GM12878 (cell line): ENCODE results near the gene C1orf21. TPM values are rescaled to one million over a fixed set of nuclear protein-coding genes. Genes with fewer than 3 reads are reported as not detected.

Experiments
- ATAC-seq: fragments of 200-7000 bp; cut with Tn5 transposase; 3 replicates; pipeline ENCODE4 v1.9.1; 2020; ENCODE audit warnings: mild to moderate bottlenecking, moderate library complexity
- BruUV-seq: library from RNA; stranded (reverse); fragments of 400-500 nt; replicated peaks from 2 replicates; lab custom pipeline; 2021; lab: Mats Ljungman, UMichigan
- CTCF ChIA-PET: fragments of 300-600 bp; sonication (Branson Sonifier 250); formaldehyde crosslinking; extraction: SDS; loops from one replicate; lab custom pipeline; 2021; ENCODE audit warnings: inconsistent platforms; lab: Yijun Ruan, JAX
- POLR2A ChIA-PET: fragments of 350-600 bp; formaldehyde crosslinking; extraction: SDS; loops from one replicate; lab custom pipeline; 2021; ENCODE audit warnings: inconsistent platforms; lab: Charles Lee
- RAD21 ChIA-PET: fragments of 300-600 bp; sonication (Branson Sonifier 250); formaldehyde crosslinking; loops from one replicate; lab custom pipeline; 2023; ENCODE audit warnings: antibody characterized with exemption; ENCODE audit not compliant: unreplicated experiment; lab: Charles Lee
- SMC1A ChIA-PET: fragments of 300-600 bp; sonication (Branson Sonifier 250); formaldehyde crosslinking; loops from one replicate; lab custom pipeline; 2023; ENCODE audit not compliant: unreplicated experiment, uncharacterized antibody; lab: Charles Lee
- DNase-seq: peaks from one replicate; pipeline ENCODE4 v3.0.0-alpha.2; 2011; ENCODE audit warnings: low read depth, low spot score
- FAIRE-seq: peaks from 3 replicates; lab custom pipeline; 2011; peaks lifted over from hg19 to GRCh38; lab: Jason Lieb, UNC
- H2AFZ ChIP-seq: 2 replicates; pipeline ENCODE4 v1.6.0; 2011; ENCODE audit warnings: low read depth, low read length, control low read depth; ENCODE audit not compliant: control insufficient read depth
- H3K27ac ChIP-seq: 2 replicates; pipeline ENCODE4 v1.5.1; 2011; ENCODE audit warnings: control low read depth; ENCODE audit not compliant: control insufficient read depth, insufficient read depth
- H3K27me3 ChIP-seq, 2 experiments: replicated peaks in 1 of 2; 2 replicates each; pipeline versions ENCODE4 v1.6.0 to v1.6.1; 2011; ENCODE audit warnings: low read length in 1 of 2; ENCODE audit not compliant: control insufficient read depth in 2 of 2, insufficient read depth in 2 of 2
- H3K36me3 ChIP-seq, 2 experiments: 2 replicates each; pipeline ENCODE4 v1.5.1; 2011; ENCODE audit warnings: low read length in 1 of 2; ENCODE audit not compliant: control insufficient read depth in 2 of 2, insufficient read depth in 2 of 2
- H3K4me1 ChIP-seq: 2 replicates; pipeline ENCODE4 v1.6.1; 2011; ENCODE audit warnings: mild to moderate bottlenecking, low read length, moderate library complexity, mixed read lengths; ENCODE audit not compliant: control insufficient read depth, insufficient read depth
- H3K4me2 ChIP-seq: 2 replicates; pipeline ENCODE4 v1.6.0; 2011; ENCODE audit warnings: control low read depth; ENCODE audit not compliant: control insufficient read depth, insufficient read depth
- H3K4me3 ChIP-seq: fragments of 200-600 bp; sonication (generic); 2 replicates; pipeline ENCODE4 v1.5.1; 2016
- H3K79me2 ChIP-seq: 2 replicates; pipeline ENCODE4 v1.6.0; 2011; ENCODE audit warnings: low read length; ENCODE audit not compliant: control insufficient read depth, insufficient read depth
- H3K9ac ChIP-seq: 2 replicates; pipeline ENCODE4 v1.8.0; 2011; ENCODE audit warnings: low read length, control low read depth, mixed read lengths; ENCODE audit not compliant: control insufficient read depth, insufficient read depth
- H3K9me3 ChIP-seq: replicated peaks from 3 replicates; pipeline ENCODE4 v1.5.1; 2011; ENCODE audit warnings: mild to moderate bottlenecking, low read length; ENCODE audit not compliant: control insufficient read depth, insufficient read depth
- H4K20me1 ChIP-seq: 2 replicates; pipeline ENCODE4 v1.6.0; 2011; ENCODE audit not compliant: control insufficient read depth, insufficient read depth
- CBFB ChIP-seq: IDR thresholded peaks from 2 replicates; pipeline ENCODE4 v1.6.1; 2016; ENCODE audit warnings: antibody characterized with exemption, low read depth
- CHD1 ChIP-seq: IDR thresholded peaks from 2 replicates; pipeline ENCODE4 v1.6.1; 2012; ENCODE audit warnings: low read depth, low read length, improper control_type of control experiment
- EZH2 ChIP-seq: IDR thresholded peaks from 2 replicates; pipeline ENCODE4 v1.6.1; 2012; ENCODE audit warnings: low read depth, mild to moderate bottlenecking, control low read depth, inconsistent platforms, low read length, borderline replicate concordance; ENCODE audit not compliant: control insufficient read depth
- FOS ChIP-seq: IDR thresholded peaks from 3 replicates; pipeline ENCODE4 v1.6.1; 2011; ENCODE audit warnings: borderline replicate concordance; ENCODE audit not compliant: insufficient read length; ENCODE audit errors: extremely low read depth
- JUNB ChIP-seq: IDR thresholded peaks from 2 replicates; pipeline ENCODE4 v1.6.1; 2016; ENCODE audit warnings: antibody characterized with exemption, mild to moderate bottlenecking
- KLF5 ChIP-seq: fragments of 450-650 bp; IDR thresholded peaks from 2 replicates; pipeline ENCODE4 v1.6.1; 2014; ENCODE audit warnings: mild to moderate bottlenecking; ENCODE audit not compliant: partially characterized antibody
- LARP7 ChIP-seq: fragments of 450-650 bp; IDR thresholded peaks from 2 replicates; pipeline ENCODE4 v1.6.1; 2017; ENCODE audit warnings: mild to moderate bottlenecking
- MTA3 ChIP-seq: IDR thresholded peaks from 2 replicates; pipeline ENCODE4 v1.6.1; 2012; ENCODE audit warnings: low read length, inconsistent platforms, borderline replicate concordance
- NFIC ChIP-seq: IDR thresholded peaks from 2 replicates; pipeline ENCODE4 v1.6.1; 2012; ENCODE audit warnings: low read depth, mild to moderate bottlenecking, inconsistent platforms, low read length, moderate library complexity
- NRF1 ChIP-seq: conservative IDR thresholded peaks from 2 replicates; pipeline ENCODE4 v1.6.1; 2011; ENCODE audit warnings: mild to moderate bottlenecking, low read depth, low read length, improper control_type of control experiment
- POLR2A ChIP-seq: IDR thresholded peaks from 2 replicates; pipeline ENCODE4 v1.6.1; 2011; ENCODE audit warnings: low read depth, mild to moderate bottlenecking, low read length
- RCOR1 ChIP-seq: conservative IDR thresholded peaks from 2 replicates; pipeline ENCODE4 v1.6.1; 2012; ENCODE audit warnings: low read depth, low read length, improper control_type of control experiment
- RUNX3 ChIP-seq: IDR thresholded peaks from 2 replicates; pipeline ENCODE4 v1.6.1; 2012; ENCODE audit warnings: low read length, inconsistent platforms
- YBX1 ChIP-seq: fragments of 450-650 bp; IDR thresholded peaks from 2 replicates; pipeline ENCODE4 v1.6.1; 2016; ENCODE audit warnings: antibody characterized with exemption
- WGBS: methylation state at CpG from one replicate; pipeline ENCODE4 v1.1.6; 2016; ENCODE audit warnings: low lambda C conversion rate; ENCODE audit not compliant: insufficient replicate concordance, insufficient coverage; ENCODE audit errors: missing lambda C conversion rate; 5-methylcytosine and 5-hydroxymethylcytosine counted together
- in situ Hi-C: fragments of 300-500 bp; cut with MboI; formaldehyde crosslinking; loops from 9 replicates; pipeline ENCODE4 v1.14.3; 2018; ENCODE audit warnings: mixed read lengths
- intact Hi-C: fragments of 100-400 bp; cut with micrococcal nuclease; formaldehyde crosslinking; loops from one replicate; pipeline ENCODE4 v1.14.2; 2022; ENCODE audit not compliant: unreplicated experiment
- polyA plus RNA-seq, 11 experiments: library from polyadenylated mRNA; depleted of rRNA in 4 of 11; unstranded in 6 of 11; stranded (reverse) in 5 of 11; fragments of >200 nt; fragmentation: Nextera tagmentation in 4 of 11; fragmentation: Illumina TruSeq in 1 of 11; extraction: Ambion mirVana in 4 of 11; extraction: Trizol in 1 of 11; gene quantifications; 1 replicate in 1 of 11; 2 replicates in 10 of 11; pipeline versions ENCODE4 v1.2.1 to v1.2.3, GENCODE V29; 2011 to 2016; ENCODE audit warnings: inconsistent platforms in 2 of 11, missing spikeins in 2 of 11, low read depth in 1 of 11
- total RNA-seq, 4 experiments: library from RNA; depleted of rRNA in 3 of 4; stranded (reverse); fragments of >200 nt in 3 of 4; fragmentation: Illumina TruSeq in 1 of 4; extraction: Trizol in 1 of 4; gene quantifications; 2 replicates each; pipeline versions ENCODE4 v1.2.1 to v1.2.3, GENCODE V29; 2013 to 2021
- TF ChIP-seq, protein P1 (sequence below): fragments of 150-350 bp; IDR thresholded peaks from 2 replicates; pipeline ENCODE4 v1.6.1; 2014; ENCODE audit warnings: mild to moderate bottlenecking, low read depth, low read length

Gene C1orf21
- total and polyA plus RNA-seq, 10 of the 15 experiments (the other 5 are each of a cell fraction or from before 2014, with no cell fraction given): 0.03 to 1.6 (median 0.17) TPM; not detected in 3

DNA sequence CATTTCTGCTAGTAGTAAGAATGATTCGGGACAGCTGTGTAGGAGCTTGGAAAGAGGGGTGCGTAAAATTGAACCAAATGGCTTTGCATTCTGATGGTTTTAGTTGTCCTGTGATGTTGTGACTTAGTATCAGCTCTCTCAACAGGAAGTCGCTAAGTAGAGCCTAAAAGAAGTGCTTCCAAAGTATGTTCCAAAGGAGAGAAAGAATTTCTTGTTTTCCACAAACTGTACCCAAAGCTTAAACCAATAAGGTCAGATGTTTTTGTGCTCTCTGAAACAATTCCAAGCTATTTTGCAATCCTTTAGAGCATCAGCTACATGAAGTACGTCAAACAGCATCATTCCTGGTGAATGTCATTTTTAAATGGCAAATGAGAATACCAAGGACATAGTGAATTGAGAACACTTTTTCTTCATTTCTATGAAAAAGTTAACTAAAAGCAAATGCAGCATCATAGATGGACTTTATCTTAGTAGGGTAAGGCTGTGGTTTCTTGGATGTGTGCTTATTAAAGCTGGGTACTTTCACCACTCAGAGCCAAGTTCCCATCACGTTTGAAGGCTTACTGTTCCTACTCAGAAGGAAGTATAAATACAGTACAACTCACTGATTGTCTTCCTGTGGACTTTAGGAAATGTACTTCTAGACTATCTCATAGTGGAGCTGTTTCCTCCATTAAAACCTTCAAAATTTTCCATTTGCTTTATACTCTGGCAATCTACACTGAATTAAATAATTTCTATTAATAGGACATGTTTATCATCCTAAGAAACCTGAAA lies 148.6 kb downstream of the C1orf21 start:
- Histone ChIP-seq H4K20me1 (no peaks in the 10 kb centered on the region), H3K36me3 (no peaks in the 10 kb centered on the region), H3K4me1 (no peaks in the 10 kb centered on the region), H3K4me2 (no peak overlapping the region), H3K4me3 (no peak overlapping the region), H2AFZ (no peak overlapping the region), H3K79me2 (no peaks in the 10 kb centered on the region), H3K27ac (no peak overlapping the region), H3K9ac (no peak overlapping the region), H3K9me3 (no peaks in the 10 kb centered on the region; the same call in 2 of the 3 replicates), H3K27me3 (no peaks in the 10 kb centered on the region; a peak in 1 of 4 replicates)
- intact Hi-C loops: no loop called here
- ATAC-seq (no peak), FAIRE-seq (no peak), DNase-seq (no peak)
- SMC1A ChIA-PET: interaction anchor here (1.1 to 2.1 kb wide), 2 partner anchors 8 to 49 kb away, joined by 3 to 8 read pairs; no protein-coding TSS in a partner anchor
- CTCF ChIA-PET: interaction anchor here (1.0 kb wide), 1 partner anchor 121 kb away, joined by 4 read pairs; no protein-coding TSS in a partner anchor
- POLR2A ChIA-PET: no interaction called here
- BruUV-seq: no TSS peak
- TF ChIP-seq MTA3 (no peak), EZH2 (no peak), NRF1 (no peak), FOS (no peak), KLF5 (no peak), LARP7 (no peak), NFIC (no peak), JUNB (no peak), POLR2A (no peak), RUNX3 (no peak), YBX1 (no peak), CBFB (no peak), RCOR1 (no peak), CHD1 (no peak)
- TF ChIP-seq, protein P1, sequence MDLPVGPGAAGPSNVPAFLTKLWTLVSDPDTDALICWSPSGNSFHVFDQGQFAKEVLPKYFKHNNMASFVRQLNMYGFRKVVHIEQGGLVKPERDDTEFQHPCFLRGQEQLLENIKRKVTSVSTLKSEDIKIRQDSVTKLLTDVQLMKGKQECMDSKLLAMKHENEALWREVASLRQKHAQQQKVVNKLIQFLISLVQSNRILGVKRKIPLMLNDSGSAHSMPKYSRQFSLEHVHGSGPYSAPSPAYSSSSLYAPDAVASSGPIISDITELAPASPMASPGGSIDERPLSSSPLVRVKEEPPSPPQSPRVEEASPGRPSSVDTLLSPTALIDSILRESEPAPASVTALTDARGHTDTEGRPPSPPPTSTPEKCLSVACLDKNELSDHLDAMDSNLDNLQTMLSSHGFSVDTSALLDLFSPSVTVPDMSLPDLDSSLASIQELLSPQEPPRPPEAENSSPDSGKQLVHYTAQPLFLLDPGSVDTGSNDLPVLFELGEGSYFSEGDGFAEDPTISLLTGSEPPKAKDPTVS: no peak
- RAD21 ChIA-PET: interaction anchor here (1.3 kb wide), 1 partner anchor 14 kb away, joined by 3 read pairs; no protein-coding TSS in a partner anchor
- in situ Hi-C loops: no loop called here
- WGBS: 27% methylated on average over 5 of the region's 5 CpGs
